Cortex of kidney (tissue), 1 donor: ENCODE measurements around the gene ITPKC.
"Not testable (repeated sequence)": the region's sequence is repeated elsewhere in the genome, so short reads cannot be mapped to it uniquely, and the experiment has no call there.

ENCODE experiments used
- DNase-seq: peaks from one replicate; lab custom pipeline; 2025; lab: John Stamatoyannopoulos, UW

The ITPKC gene

GRCh38 chr19:40741527-40742390 is 24.8 kb downstream of the ITPKC start:
- DNase-seq: no peak

- DNase-seq: no peak
Observed at GRCh38 chr19:40742477-40742876, 25.6 kb downstream of the ITPKC start.

- DNase-seq: no peak
Observed at GRCh38 chr19:40742886-40743285, 26.0 kb downstream of the ITPKC start.

- no peak for DNase-seq
Observed at GRCh38 chr19:40743926-40744325, 27.0 kb downstream of the ITPKC start.

GRCh38 chr19:40744554-40745401 is 27.9 kb downstream of the ITPKC start:
- no peak for DNase-seq

GRCh38 chr19:40745402-40745780 is 28.5 kb downstream of the ITPKC start:
- DNase-seq: no peak

GRCh38 chr19:40747536-40747935 is 30.6 kb downstream of the ITPKC start:
- DNase-seq: no peak

- peak; percentile 85 for DNase-seq
Observed at GRCh38 chr19:40750058-40750873, 33.4 kb downstream of the ITPKC start, which contains the start of gene ACTMAP. Gene ACTMAP, minus strand, starts transcription at chr19:40750477. Its CDS starts 674 bp downstream, at chr19:40749803.

- DNase-seq: no peak
Observed at GRCh38 chr19:40750874-40751537, 34.1 kb downstream of the ITPKC start, which contains the start of gene SNRPA. Gene SNRPA, plus strand, starts transcription at chr19:40751203. Its CDS starts 206 bp downstream, at chr19:40751409.

GRCh38 chr19:40752257-40752781 is 35.4 kb downstream of the ITPKC start:
- no peak for DNase-seq

GRCh38 chr19:40754611-40755247 is 37.8 kb downstream of the ITPKC start:
- no peak for DNase-seq

GRCh38 chr19:40755248-40755624 is 38.3 kb downstream of the ITPKC start:
- DNase-seq: no peak

GRCh38 chr19:40755791-40756190 is 38.9 kb downstream of the ITPKC start:
- no peak for DNase-seq

GRCh38 chr19:40756502-40757110 is 39.7 kb downstream of the ITPKC start:
- DNase-seq: no peak

- DNase-seq: no peak
Observed at GRCh38 chr19:40758491-40758890, 41.6 kb downstream of the ITPKC start.

GRCh38 chr19:40759352-40759751 is 42.4 kb downstream of the ITPKC start:
- DNase-seq: no peak

- no peak for DNase-seq
Observed at GRCh38 chr19:40762754-40763470, 46.0 kb downstream of the ITPKC start.

- no peak for DNase-seq
Observed at GRCh38 chr19:40763526-40763925, 46.6 kb downstream of the ITPKC start.

GRCh38 chr19:40763963-40764362 is 47.1 kb downstream of the ITPKC start:
- DNase-seq: no peak

GRCh38 chr19:40766385-40766784 is 49.5 kb downstream of the ITPKC start:
- DNase-seq: not testable (repeated sequence)
